ENCODE data around the gene SAMHD1.

GRCh38 chr20:36847710-36848040, 103.8 kb downstream of the SAMHD1 start:
- TF ChIP-seq CTCF (IDR thresholded peaks at IDR 0.05; ENCODE audit: insufficient read depth, low read length, poor library complexity, severe bottlenecking) (no peak), EZH2phosphoT487 (conservative IDR thresholded peaks at IDR 0.05; ENCODE audit: low read length) (no peak)

All from SU-DHL-6 (cell line).